Measurements from ENCODE around the gene DCUN1D3. TPM values are rescaled to one million over a fixed set of nuclear protein-coding genes. Genes with fewer than 3 reads are reported as not detected.

Gene DCUN1D3
- polyA plus RNA-seq, 2 of the 4 experiments (the other 2 are of a cell fraction) = 5.2 to 7.2 TPM

DNA sequence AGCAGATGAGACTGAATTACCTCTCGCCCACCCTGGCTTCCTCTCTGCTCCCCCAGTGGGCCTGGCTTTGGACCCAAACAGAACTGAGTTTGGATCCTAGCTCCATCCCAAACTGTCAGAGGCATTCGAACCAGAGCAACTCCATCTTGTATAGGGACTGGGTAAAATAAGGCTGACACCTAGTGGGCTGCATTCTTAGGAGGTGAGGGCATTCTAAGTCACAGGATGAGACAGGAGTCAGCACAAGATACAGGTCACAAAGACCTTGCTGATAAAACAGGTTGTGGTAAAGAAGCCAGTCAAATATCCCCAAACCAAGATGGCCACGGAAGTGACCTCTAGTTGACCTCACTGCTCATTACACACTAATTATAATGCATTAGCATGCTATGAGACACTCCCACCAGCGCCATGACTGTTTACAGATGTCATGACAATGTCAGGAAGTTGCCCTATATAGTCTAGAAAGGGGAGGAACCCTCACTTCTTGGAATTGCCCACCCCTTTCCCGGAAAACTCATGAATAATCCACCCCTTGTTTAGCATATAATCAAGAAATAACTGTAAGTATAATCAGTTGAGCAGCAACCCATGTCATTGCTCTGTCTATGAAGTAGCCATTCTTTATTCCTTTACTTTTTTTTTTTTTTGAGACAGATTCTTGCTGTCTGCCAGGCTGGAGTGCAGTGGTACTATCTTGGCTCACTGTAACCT, 44.9 kb upstream of the DCUN1D3 start (continued):
- no peak for TF ChIP-seq FOSB (CRISPR knock-in tag; IDR thresholded peaks at IDR 0.05)

DNA sequence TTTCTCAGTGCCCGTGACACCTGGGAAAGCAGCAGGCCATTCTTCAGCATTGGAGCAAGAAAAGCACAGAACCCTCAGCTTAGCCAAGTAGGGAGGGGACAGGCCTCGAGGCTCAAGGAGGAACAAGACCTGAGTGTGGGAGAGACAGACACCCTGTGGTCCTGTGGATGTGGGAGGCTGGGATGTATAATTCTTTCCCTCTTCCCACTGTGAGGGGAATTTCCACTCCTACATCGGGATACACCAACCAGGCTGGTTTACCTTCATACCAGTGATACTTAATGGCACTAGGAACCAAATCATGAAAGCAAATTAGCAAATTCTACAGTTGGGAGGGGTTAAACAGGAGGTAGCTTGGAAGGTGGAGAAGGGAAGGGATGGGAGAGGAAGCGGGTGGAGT, 42.1 kb upstream of the DCUN1D3 start:
- no peaks in the 10 kb centered on the region for H3K9me3 ChIP-seq
- H3K4me2 ChIP-seq = no peak overlapping the region
- no peaks in the 10 kb centered on the region for H3K4me1 ChIP-seq
- ATAC-seq (no peak), DNase-seq (ENCODE audit: low read depth in 1 of 2, low spot score in 1 of 2) (no peak), FAIRE-seq (no peak)
- no peak overlapping the region for H3K4me3 ChIP-seq
- WGBS (ENCODE audit: missing lambda C conversion rate) = 68% methylated on average over 4 of the region's 4 CpGs
- ChIA-PET CTCF (interaction anchor here (0.6 kb wide), 1 partner anchor 10 kb away, joined by 3 read pairs; no protein-coding TSS in a partner anchor), POLR2A (no interaction called here)
- TF ChIP-seq BHLHE40 (IDR thresholded peaks at IDR 0.05; ENCODE audit: low read depth, low read length) (no peak), TFCP2L1 (CRISPR knock-in tag; IDR thresholded peaks at IDR 0.05) (no peak), PHF8 (IDR thresholded peaks at IDR 0.05; ENCODE audit: borderline replicate concordance, low read depth) (no peak), FOXS1 (CRISPR knock-in tag; IDR thresholded peaks at IDR 0.05) (no peak), ZSCAN20 (CRISPR knock-in tag; IDR thresholded peaks at IDR 0.05) (no peak), CBX8 (IDR thresholded peaks at IDR 0.05) (no peak), KDM1A (IDR thresholded peaks at IDR 0.05; ENCODE audit: low read depth) (no peak), JUNB (IDR thresholded peaks at IDR 0.05) (no peak), SMC3 (IDR thresholded peaks at IDR 0.05) (no peak), ESRRA (IDR thresholded peaks at IDR 0.05; ENCODE audit: borderline replicate concordance, low read length) (no peak), SREBF2 (IDR thresholded peaks at IDR 0.05) (no peak), HOXB13 (CRISPR knock-in tag; IDR thresholded peaks at IDR 0.05; ENCODE audit: low read depth) (no peak), MAFK (IDR thresholded peaks at IDR 0.05; ENCODE audit: partially characterized antibody) (no peak), RAD21 (conservative IDR thresholded peaks at IDR 0.05 in 1 of 2, IDR thresholded peaks at IDR 0.05 in 1 of 2) (no peak), GATA3 (IDR thresholded peaks at IDR 0.05; ENCODE audit: borderline replicate concordance) (no peak)
- TF ChIP-seq, protein P1, sequence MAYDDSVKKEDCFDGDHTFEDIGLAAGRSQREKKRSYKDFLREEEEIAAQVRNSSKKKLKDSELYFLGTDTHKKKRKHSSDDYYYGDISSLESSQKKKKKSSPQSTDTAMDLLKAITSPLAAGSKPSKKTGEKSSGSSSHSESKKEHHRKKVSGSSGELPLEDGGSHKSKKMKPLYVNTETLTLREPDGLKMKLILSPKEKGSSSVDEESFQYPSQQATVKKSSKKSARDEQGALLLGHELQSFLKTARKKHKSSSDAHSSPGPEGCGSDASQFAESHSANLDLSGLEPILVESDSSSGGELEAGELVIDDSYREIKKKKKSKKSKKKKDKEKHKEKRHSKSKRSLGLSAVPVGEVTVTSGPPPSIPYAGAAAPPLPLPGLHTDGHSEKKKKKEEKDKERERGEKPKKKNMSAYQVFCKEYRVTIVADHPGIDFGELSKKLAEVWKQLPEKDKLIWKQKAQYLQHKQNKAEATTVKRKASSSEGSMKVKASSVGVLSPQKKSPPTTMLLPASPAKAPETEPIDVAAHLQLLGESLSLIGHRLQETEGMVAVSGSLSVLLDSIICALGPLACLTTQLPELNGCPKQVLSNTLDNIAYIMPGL (CRISPR knock-in tag; IDR thresholded peaks at IDR 0.05; ENCODE audit: borderline replicate concordance) = no peak
- TF ChIP-seq, protein P2, sequence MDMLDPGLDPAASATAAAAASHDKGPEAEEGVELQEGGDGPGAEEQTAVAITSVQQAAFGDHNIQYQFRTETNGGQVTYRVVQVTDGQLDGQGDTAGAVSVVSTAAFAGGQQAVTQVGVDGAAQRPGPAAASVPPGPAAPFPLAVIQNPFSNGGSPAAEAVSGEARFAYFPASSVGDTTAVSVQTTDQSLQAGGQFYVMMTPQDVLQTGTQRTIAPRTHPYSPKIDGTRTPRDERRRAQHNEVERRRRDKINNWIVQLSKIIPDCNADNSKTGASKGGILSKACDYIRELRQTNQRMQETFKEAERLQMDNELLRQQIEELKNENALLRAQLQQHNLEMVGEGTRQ (IDR thresholded peaks at IDR 0.05) = no peak
- TF ChIP-seq, protein P3, sequence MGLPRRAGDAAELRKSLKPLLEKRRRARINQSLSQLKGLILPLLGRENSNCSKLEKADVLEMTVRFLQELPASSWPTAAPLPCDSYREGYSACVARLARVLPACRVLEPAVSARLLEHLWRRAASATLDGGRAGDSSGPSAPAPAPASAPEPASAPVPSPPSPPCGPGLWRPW (IDR thresholded peaks at IDR 0.05) = no peak
- TF ChIP-seq, protein P4, sequence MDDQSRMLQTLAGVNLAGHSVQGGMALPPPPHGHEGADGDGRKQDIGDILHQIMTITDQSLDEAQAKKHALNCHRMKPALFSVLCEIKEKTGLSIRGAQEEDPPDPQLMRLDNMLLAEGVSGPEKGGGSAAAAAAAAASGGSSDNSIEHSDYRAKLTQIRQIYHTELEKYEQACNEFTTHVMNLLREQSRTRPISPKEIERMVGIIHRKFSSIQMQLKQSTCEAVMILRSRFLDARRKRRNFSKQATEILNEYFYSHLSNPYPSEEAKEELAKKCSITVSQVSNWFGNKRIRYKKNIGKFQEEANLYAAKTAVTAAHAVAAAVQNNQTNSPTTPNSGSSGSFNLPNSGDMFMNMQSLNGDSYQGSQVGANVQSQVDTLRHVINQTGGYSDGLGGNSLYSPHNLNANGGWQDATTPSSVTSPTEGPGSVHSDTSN (IDR thresholded peaks at IDR 0.05) = no peak
- H3K27ac ChIP-seq = no peak overlapping the region

DNA sequence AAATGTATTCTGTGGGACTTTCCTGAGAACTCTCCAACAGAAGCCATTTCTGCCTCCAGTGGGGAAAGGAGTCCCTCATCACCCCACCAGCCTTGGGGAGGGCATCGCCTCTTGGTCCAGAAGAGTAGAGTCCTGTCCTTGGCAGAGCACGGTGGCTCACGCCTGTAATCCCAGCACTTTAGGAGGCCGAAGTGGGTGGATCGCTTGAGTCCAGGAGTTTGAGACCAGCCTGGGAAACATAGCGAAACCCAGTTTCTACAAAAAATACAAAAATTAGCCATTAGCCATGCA, 41.4 kb upstream of the DCUN1D3 start:
- CTCF ChIA-PET = no interaction called here
- POLR2A ChIA-PET = no interaction called here
- no peak for FAIRE-seq

More for the DNA sequence above, 41.4 kb upstream of the DCUN1D3 start:
- ATAC-seq (no peak), DNase-seq (ENCODE audit: low read depth in 1 of 2, low spot score in 1 of 2) (no peak)
- Histone ChIP-seq H3K9me3 (no peaks in the 10 kb centered on the region), H3K27ac (no peak overlapping the region), H3K4me3 (no peak overlapping the region), H3K4me1 (no peaks in the 10 kb centered on the region), H3K4me2 (no peak overlapping the region)
- WGBS (ENCODE audit: missing lambda C conversion rate) = 89% methylated on average over 6 of the region's 6 CpGs
- no peak for TF ChIP-seq FOXS1 (CRISPR knock-in tag; IDR thresholded peaks at IDR 0.05)
- TF ChIP-seq KDM5A (IDR thresholded peaks at IDR 0.05) = no peak
- TF ChIP-seq FOSL2 (IDR thresholded peaks at IDR 0.05) = no peak
- no peak for TF ChIP-seq FOSL2 (CRISPR knock-in tag; IDR thresholded peaks at IDR 0.05)
- TF ChIP-seq RAD21 (conservative IDR thresholded peaks at IDR 0.05 in 1 of 2, IDR thresholded peaks at IDR 0.05 in 1 of 2) = no peak
- TF ChIP-seq, protein P4 (IDR thresholded peaks at IDR 0.05) = no peak
- TF ChIP-seq CHD2 (IDR thresholded peaks at IDR 0.05; ENCODE audit: low read length, partially characterized antibody) = no peak
- TF ChIP-seq, protein P1 (CRISPR knock-in tag; IDR thresholded peaks at IDR 0.05; ENCODE audit: borderline replicate concordance) = no peak
- TF ChIP-seq NFE2L2 (conservative IDR thresholded peaks at IDR 0.05; ENCODE audit: low read length) = no peak
- TF ChIP-seq HDAC2 (IDR thresholded peaks at IDR 0.05) = no peak
- TF ChIP-seq, protein P5, sequence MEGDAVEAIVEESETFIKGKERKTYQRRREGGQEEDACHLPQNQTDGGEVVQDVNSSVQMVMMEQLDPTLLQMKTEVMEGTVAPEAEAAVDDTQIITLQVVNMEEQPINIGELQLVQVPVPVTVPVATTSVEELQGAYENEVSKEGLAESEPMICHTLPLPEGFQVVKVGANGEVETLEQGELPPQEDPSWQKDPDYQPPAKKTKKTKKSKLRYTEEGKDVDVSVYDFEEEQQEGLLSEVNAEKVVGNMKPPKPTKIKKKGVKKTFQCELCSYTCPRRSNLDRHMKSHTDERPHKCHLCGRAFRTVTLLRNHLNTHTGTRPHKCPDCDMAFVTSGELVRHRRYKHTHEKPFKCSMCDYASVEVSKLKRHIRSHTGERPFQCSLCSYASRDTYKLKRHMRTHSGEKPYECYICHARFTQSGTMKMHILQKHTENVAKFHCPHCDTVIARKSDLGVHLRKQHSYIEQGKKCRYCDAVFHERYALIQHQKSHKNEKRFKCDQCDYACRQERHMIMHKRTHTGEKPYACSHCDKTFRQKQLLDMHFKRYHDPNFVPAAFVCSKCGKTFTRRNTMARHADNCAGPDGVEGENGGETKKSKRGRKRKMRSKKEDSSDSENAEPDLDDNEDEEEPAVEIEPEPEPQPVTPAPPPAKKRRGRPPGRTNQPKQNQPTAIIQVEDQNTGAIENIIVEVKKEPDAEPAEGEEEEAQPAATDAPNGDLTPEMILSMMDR (IDR thresholded peaks at IDR 0.05) = no peak
